GM12892 (cell line): ENCODE data around the gene NFATC1.
A peak's percentile ranks its signal among the peaks of the same experiment; 100 is the strongest.

Source experiments
- DNase-seq: peaks from one replicate; pipeline ENCODE4 v3.0.0; 2011; ENCODE audit not compliant: insufficient read length
- FAIRE-seq: peaks from 2 replicates; lab custom pipeline; 2011; peaks lifted over from hg19 to GRCh38; lab: Jason Lieb, UNC
- POLR2A ChIP-seq: IDR thresholded peaks from 2 replicates; pipeline ENCODE4 v1.6.1; 2011; ENCODE audit warnings: low read depth, low read length, control low read depth
- POLR2AphosphoS5 ChIP-seq: IDR thresholded peaks from 2 replicates; pipeline ENCODE4 v1.6.1; 2011; ENCODE audit warnings: low read depth, low read length, control low read depth
- TAF1 ChIP-seq: IDR thresholded peaks from 2 replicates; pipeline ENCODE4 v1.6.1; 2011; ENCODE audit warnings: low read depth, mild to moderate bottlenecking, control low read depth, low read length, borderline replicate concordance

NFATC1 gene

DNA sequence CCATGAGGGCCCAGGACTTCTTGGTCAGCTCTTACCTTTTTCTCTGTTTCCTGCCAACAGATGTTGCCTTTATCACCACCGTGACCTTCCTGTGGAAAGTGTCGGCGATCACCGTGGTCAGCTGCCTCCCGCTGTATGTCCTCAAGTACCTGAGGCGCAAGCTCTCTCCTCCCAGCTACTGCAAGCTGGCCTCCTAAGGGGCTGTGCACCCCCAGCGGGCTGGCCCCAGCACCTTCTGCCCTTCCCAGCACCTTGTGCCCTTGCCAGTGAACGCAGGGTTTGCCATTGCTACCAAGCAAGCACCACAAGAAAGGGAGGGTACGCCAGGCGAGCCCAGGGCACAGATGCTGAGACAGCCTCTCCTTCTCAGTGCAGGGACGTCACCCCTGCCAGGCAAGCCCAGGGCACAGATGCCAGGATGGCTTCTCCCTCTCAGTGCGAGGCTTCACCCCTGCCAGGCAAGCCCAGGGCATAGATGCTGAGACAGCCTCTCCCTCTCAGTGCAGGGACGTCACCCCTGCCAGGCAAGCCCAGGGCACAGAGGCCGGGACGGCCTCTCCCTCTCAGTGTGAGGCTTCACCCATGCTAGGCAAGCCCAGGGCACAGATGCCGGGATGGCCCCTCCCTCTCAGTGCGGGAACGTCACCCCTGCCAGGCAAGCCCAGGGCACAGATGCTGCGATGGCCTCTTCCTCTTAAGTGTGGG is 18.4 kb upstream of the NFATC1 start:
- TF ChIP-seq TAF1 (no peak), POLR2AphosphoS5 (no peak), POLR2A (no peak)
- no peak for FAIRE-seq
- DNase-seq: no peak

DNA sequence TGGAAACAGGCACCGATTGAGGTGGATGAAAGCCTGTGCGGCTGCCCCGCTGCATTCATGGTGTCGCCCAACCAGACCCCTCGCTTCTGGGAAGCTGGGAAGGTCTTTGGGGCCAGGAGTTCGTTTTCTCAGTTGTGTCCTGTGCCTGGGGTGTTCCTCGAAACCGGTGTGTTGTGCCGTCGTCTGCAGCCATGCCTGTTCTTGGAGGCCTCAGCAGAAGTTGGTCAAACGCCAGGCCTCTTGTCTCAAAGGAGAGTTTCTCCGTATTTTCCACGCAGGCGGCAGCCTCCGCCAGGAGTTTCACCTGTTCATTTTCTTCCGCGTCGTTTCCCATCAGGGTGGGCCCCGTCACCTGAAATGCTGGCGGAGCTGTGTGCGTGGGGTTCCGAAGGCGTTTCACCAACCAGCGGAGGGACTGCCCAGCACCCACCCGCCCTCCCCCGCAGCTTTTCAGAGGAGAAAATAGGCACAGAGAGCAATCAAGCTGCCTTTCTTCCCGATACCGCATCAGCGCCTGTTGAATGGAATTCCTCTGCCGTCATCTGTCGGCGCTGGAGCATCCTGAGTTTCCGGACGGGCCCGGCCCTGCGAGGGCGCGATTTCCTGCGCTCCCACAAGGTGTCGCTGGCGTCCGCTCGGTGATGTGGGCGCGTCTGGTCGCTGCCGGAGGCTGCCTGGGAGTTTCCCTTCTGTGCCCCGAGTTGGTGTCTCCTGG is 17.0 kb upstream of the NFATC1 start:
- no peak for TF ChIP-seq TAF1
- no peak for TF ChIP-seq POLR2A
- TF ChIP-seq POLR2AphosphoS5: no peak
- DNase-seq (peak; percentile 81), FAIRE-seq (peak; percentile 93)

DNA sequence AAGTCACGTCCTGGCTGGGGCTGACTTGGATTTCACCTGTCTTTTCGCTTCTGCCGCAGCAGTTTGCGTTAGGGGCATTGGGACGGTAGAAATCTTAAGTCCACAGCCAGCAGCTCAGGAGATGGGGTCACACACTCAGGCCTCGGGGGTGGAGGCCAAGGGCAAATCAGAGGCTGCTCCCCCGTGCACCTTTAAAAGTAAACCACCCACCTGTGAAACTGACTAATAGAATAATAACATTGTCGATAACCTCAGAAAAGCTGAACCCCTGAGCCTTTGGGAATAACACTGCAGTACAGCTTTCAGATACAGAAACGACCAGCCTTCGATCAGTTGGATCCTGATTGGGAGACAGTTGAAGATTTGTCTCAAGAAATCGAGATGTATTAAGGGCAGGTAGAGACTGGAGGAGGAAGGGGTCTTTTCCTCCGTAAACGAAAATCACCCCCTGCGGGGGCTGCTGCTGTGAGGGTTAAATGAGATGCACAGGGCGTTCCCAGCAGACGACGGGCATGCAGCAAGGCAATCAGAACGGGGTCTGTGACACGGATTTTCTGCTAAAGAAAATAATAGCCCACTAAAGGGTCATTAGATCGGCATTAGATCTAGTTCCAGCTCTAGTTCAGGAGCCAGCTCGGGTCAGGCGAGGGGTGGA is 16.4 kb upstream of the NFATC1 start:
- FAIRE-seq (no peak), DNase-seq (no peak)
- TF ChIP-seq POLR2AphosphoS5 (no peak), TAF1 (no peak), POLR2A (no peak)

DNA sequence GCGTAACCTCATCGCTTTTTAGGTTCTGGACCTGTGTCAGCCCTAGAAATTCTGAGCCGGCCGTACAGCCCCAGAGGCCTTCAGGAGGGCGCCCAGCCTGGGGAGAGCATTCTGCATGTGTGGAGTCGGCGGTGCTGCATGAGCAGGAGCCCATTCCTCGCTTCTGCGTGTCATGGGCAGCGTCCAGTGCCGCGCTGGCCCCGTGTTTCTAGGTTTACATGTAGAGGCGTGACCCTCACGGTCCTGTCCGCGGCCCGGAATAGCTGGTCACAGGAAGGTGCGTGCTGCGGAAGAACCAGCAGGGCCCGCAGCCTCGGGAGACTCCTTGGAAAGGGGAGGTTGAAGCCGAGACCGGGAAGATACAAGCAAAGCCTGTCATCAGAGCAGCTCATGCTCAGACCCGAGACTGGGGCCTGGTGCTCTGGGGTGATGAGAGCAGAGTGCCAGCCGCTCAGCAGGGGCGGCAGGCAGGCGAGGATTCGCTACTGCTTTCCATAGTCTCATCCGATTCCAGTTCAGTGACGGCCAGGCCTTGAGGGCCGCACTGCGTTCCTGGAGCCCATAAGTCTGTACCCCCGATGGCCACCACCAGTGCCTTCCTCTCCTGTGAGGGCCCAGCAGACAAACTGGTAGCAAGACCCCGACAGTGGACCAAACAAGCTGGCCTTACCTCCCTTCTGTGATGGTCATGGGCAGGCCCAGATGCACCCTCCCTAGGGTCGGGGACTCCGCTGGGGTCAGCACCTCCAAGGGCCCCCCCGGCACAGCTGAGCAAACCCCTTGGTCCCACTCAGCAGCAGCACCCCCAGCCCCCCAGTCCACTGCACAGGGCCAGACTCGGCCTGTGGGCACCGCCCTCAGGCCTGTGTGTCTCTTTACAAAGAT is 15.6 kb upstream of the NFATC1 start:
- TF ChIP-seq POLR2A (no peak), POLR2AphosphoS5 (no peak), TAF1 (no peak)
- DNase-seq: no peak
- FAIRE-seq: no peak

DNA sequence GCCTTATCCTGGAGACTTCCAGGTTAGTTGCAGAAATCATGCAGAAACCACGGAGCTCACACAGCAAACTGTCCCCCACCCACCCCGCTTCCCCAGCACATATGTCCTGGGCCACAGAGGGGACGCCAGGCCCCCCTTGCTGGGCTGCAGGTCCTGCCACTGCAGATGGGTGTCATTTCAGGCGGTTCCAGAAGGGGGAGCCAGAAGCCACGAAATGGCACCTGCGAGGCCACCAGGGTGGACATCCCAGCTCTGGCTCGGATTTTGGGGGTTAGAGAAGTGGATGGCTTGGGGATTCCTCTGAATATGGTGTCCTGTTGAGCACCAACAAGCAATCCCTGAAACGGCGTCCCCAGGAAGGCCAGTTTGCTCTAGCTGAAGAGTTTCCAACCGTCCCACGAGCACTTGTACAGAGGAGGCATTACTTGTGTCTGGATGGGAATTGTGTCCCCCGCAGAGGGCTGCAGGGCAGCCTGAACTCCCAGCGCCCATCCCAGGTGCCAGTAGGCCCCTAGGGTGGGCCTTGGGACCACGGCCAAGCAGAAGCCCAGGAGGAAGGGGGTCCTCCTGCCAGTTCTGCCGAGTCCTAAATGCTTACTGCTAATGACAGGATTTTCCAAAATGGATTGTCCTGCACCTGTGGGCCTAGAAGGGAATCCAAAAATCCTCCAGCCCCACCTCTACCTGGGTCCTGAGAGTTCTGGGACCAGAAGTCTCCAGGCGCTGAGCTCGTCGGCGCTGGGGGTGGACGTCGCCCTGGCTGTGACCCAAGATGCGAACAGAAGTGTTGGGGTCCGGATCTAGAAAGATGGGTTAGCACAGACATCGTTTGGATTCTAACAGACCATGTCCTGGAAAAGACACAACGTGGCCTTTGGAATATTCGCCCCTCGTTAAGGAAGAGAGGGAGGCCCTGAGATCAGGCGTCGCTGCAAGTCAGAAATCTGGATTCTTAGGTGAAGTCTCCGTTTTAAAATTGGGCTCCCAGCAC is 14.6 kb upstream of the NFATC1 start:
- FAIRE-seq (peak; percentile 38), DNase-seq (peak; percentile 83)
- TF ChIP-seq POLR2A: no peak
- TF ChIP-seq TAF1: no peak
- no peak for TF ChIP-seq POLR2AphosphoS5

DNA sequence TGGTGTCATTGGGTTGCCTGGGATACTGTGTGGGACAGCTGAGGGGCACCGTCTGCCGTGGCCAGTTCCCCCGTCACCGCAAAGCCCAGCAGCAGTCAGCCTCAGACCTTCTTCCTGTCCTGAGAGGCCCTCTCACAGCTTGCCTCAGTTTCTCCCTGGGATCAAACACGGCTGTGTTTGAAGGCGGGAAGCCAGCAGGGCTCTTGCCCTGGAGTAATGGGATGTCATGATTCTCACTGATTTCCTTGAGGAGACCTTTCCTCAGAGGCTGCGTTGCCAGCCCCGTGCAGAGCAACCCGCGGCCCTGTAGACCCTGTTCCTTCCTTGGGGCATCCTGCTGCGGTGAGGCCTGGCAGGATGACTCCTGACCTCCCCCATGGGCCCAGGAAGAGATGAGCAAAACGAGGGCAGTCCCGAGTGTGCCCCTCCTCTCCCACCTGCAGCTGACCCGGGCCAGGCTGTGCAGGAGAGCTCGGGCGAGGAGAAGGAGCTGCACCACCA is 13.9 kb upstream of the NFATC1 start:
- TF ChIP-seq TAF1 (no peak), POLR2AphosphoS5 (no peak), POLR2A (no peak)
- no peak for DNase-seq
- no peak for FAIRE-seq

DNA sequence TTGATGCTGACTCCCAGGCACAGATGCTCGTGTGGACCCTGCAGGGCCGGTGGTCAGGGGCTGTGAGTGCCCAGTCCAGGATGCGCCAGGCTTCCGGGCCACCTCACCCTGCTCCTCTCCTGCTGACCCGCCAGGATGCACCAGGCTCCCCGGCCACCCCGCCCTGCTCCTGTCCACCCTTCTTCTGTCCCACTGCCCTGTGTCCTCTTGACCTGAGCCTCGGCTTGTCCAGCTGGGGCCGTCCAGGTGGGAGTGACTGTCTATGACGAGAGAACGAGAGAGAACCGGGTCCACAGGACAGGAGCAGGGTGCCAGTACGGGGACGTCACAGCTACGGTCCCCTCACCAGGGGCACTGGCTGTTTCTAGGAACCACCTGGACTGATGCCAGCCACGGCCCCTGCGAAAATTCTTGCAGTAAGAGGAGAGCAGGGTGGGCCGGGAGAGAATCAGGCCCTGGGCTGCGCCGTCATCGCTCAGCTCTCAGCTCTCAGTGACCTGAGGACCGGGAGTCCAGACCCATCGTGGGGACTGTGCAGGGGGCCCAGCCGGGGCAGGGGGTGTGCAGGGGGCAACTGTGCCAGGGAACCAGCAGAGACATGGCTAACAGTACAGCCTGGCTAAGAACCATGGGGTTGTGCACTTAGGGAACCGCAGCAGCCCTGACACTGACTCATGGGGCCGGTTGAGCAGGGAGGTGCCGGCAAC is 12.9 kb upstream of the NFATC1 start:
- FAIRE-seq: no peak
- DNase-seq: no peak
- TF ChIP-seq POLR2AphosphoS5 (no peak), TAF1 (no peak), POLR2A (no peak)

DNA sequence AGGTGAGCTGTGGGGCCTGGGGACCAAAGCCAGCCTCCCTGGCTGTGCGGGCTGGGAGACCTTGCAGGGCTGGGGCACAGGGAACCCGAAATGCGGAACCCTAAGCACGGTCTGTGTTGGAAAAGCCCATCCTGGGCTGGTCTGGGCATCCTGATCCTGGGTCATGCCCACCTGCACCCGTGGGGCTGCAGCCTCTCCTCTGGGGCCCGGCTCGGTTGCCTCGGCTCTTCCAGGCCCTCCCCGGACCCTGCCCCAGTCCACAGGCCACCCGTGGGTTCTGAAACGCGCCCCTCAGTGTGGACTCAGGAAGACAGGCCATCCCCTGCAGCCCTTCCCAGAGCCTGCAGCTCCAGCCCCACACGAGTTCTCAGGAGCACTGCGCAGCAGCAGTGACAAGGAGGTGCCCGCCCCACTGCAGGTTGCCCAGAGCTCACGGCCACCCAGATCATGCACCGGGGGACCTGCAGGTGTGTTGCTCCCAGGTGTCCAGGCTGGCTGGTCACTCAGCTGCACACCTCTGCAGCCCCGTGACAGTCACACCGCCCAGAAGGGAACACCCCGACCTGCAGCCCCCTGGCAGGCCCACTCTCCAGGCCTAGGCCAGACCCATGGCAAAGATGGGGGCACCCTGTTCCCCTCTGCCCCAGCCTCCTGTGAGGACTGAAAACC is 12.2 kb upstream of the NFATC1 start:
- TF ChIP-seq TAF1 (no peak), POLR2AphosphoS5 (no peak), POLR2A (no peak)
- FAIRE-seq: no peak
- DNase-seq: no peak

DNA sequence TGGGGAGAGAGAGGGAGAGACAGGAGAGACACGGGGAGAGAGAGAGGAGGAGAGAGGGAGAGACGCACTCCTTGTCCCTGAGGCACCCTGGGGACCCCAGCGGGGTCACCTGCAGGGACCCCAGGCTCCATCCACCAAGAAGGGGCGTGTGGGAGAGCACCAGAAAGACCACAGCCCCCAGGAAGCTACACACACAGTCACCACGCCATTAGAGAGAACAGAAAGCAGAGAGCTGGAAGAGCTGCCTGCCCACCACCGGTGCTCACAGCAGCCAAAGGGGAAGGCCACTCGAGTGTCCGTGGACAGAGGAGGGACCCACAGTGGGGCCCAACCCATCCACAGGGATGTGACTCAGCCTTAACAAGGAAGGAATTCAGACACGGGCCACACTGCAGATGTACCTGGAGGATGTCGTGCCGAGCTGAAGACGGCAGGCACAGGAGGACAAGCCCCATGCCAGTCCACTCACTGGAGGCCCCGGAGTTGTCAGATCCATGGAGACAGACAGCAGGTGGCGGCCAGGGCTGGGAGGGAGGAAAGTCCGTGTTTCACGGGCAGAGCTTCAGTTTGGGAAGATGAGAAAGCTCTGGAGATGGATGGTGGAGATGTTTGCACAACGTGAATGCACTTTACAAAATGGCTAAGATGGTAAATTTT is 11.5 kb upstream of the NFATC1 start:
- DNase-seq (no peak), FAIRE-seq (no peak)
- TF ChIP-seq POLR2A (no peak), TAF1 (no peak), POLR2AphosphoS5 (no peak)
